Upper lobe of left lung (tissue), 6 donors: ENCODE measurements around the gene OR2H2. TPM values are rescaled to one million over a fixed set of nuclear protein-coding genes. Genes with fewer than 3 reads are reported as not detected.

ENCODE experiments used
- ATAC-seq, 2 donors: fragments of 200-7000 bp; cut with Tn5 transposase; one replicate each; pipeline ENCODE4 v1.9.1; 2022; ENCODE audit warnings: mild to moderate bottlenecking in 2 of 2, moderate library complexity in 2 of 2; ENCODE audit not compliant: low FRiP score in 2 of 2
- DNase-seq, 2 donors: peaks; one replicate each; pipeline ENCODE4 v3.0.0-alpha.2; 2019 to 2020
- H3K27ac ChIP-seq, 4 donors: fragments of 200-600 bp; sonication (generic); one replicate each; pipeline ENCODE4 v1.5.1; 2016 to 2019
- H3K27me3 ChIP-seq, 4 donors: fragments of 200-600 bp; sonication (generic); one replicate each; pipeline ENCODE4 v1.5.1; 2017 to 2019
- H3K36me3 ChIP-seq, 4 donors: fragments of 200-600 bp; sonication (generic); one replicate each; pipeline ENCODE4 v1.5.1; 2016 to 2019
- H3K4me1 ChIP-seq, 4 donors: fragments of 200-600 bp; sonication (generic); one replicate each; pipeline ENCODE4 v1.5.1; 2018 to 2019
- H3K4me3 ChIP-seq, 4 donors: fragments of 200-600 bp; sonication (generic); one replicate each; pipeline ENCODE4 v1.5.1; 2017 to 2019; ENCODE audit warnings: mild to moderate bottlenecking in 2 of 4, moderate library complexity in 1 of 4
- H3K9me3 ChIP-seq, 4 donors: fragments of 200-600 bp; sonication (generic); one replicate each; pipeline ENCODE4 v1.5.1; 2018 to 2019
- EP300 ChIP-seq, 4 donors: sonication (generic); formaldehyde crosslinking; IDR thresholded peaks; one replicate each; pipeline ENCODE4 v1.5.1; 2017; ENCODE audit warnings: antibody characterized with exemption in 4 of 4, control low read depth in 2 of 4
- POLR2A ChIP-seq, 4 donors: fragments of 450-650 bp; IDR thresholded peaks; one replicate each; pipeline ENCODE4 v1.5.1; 2016 to 2017; ENCODE audit warnings: antibody characterized with exemption in 4 of 4, mild to moderate bottlenecking in 2 of 4
- POLR2AphosphoS5 ChIP-seq, 2 donors: sonication (generic); formaldehyde crosslinking; IDR thresholded peaks; one replicate each; pipeline ENCODE4 v1.5.1; 2017; ENCODE audit warnings: antibody characterized with exemption in 2 of 2
- WGBS, 2 donors: methylation state at CpG; one replicate each; pipeline ENCODE4 v1.1.5; 2017 to 2018; 5-methylcytosine and 5-hydroxymethylcytosine counted together
- total RNA-seq, 6 donors: library from RNA; depleted of rRNA in 4 of 6; stranded (reverse); fragments of >200 nt in 4 of 6; gene quantifications; one replicate each; pipeline versions ENCODE4 v1.1.0 to v1.2.1, GENCODE V29; 2016 to 2021
- TF ChIP-seq, protein P1 (sequence below), 6 experiments: fragments of 450-650 bp in 4 of 6; fragments of 200-600 bp in 2 of 6; sonication (generic) in 2 of 6; IDR thresholded peaks; one replicate each; pipeline ENCODE4 v1.5.1; 2016 to 2019; ENCODE audit warnings: antibody characterized with exemption in 6 of 6
- donor health status: DM: no; HTN: no; CAD: no; lungs with moderate emphysema.
- donor health status: DM: no; HTN: yes; CAD: no; lungs with severe emphysema.

The OR2H2 gene
- total RNA-seq, 6 donors from 2014 or later, result not detected

DNA sequence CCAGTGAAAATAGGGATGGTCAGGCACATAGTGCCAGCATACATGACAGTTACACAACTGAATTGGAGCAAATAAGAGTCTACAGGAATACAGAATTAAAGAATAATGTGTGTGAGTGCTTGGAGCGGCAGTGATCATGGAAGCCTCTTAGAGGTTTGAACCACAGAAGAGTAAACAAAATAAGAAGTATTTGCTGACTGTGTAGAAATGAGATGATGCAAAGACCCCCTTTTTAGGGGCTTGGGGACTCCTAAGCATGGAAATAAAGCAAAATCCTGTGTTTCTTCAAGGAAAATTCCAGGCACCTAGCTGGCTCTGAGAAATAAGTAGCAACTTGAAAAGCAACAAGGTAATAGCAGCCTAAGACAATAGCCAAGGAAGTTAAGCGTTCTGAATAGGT, 6.8 kb downstream of the OR2H2 start:
- H3K27ac ChIP-seq, result no peak overlapping the region
- WGBS, 2 donors, result 70 to 81% methylated on average over 2 of the region's 2 CpGs
- no peak for DNase-seq
- no peaks in the 10 kb centered on the region for H3K36me3 ChIP-seq
- TF ChIP-seq, protein P1, sequence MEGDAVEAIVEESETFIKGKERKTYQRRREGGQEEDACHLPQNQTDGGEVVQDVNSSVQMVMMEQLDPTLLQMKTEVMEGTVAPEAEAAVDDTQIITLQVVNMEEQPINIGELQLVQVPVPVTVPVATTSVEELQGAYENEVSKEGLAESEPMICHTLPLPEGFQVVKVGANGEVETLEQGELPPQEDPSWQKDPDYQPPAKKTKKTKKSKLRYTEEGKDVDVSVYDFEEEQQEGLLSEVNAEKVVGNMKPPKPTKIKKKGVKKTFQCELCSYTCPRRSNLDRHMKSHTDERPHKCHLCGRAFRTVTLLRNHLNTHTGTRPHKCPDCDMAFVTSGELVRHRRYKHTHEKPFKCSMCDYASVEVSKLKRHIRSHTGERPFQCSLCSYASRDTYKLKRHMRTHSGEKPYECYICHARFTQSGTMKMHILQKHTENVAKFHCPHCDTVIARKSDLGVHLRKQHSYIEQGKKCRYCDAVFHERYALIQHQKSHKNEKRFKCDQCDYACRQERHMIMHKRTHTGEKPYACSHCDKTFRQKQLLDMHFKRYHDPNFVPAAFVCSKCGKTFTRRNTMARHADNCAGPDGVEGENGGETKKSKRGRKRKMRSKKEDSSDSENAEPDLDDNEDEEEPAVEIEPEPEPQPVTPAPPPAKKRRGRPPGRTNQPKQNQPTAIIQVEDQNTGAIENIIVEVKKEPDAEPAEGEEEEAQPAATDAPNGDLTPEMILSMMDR (IDR thresholded peaks at IDR 0.05), result no peak
- no peak for TF ChIP-seq EP300 (IDR thresholded peaks at IDR 0.05)
- no peak for TF ChIP-seq POLR2AphosphoS5 (IDR thresholded peaks at IDR 0.05)
- TF ChIP-seq POLR2A (IDR thresholded peaks at IDR 0.05), result no peak
- no peaks in the 10 kb centered on the region for H3K27me3 ChIP-seq
- no peaks in the 10 kb centered on the region for H3K4me1 ChIP-seq
- no peak for ATAC-seq
- H3K4me3 ChIP-seq, result no peak overlapping the region
- H3K9me3 ChIP-seq, result no peaks in the 10 kb centered on the region

DNA sequence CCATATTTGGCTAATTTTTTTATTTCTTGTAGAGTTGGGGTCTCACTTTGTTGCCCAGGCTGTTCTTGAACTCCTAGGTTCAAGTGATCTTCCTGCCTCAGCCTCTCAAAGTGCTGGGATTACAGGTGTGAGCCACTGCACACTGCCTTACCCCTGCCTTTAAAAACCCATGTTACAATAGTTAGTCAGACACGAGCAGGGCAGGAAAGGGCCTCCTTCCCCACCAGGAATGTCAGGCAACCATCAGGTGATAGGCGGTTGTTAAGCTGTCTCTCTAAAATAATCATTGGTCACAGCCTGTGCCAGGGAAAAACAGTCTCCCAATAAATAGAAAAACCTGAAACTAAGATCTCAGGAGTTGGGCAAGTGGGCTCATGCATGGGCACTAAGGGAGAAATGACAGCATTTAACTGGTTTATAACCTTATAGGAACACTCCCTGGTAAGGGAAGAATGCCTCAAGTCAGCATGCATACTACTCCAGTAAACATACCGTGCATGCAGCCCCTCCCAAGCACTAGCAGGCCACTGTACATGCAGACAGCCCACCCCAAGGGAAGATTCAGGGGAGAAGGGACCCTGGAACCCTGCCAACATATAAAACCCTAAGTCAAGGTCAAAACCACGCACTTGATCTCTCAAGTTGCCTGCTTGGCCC, 8.4 kb downstream of the OR2H2 start:
- no peak for ATAC-seq
- Histone ChIP-seq H3K9me3 (no peaks in the 10 kb centered on the region), H3K4me3 (no peak overlapping the region), H3K27ac (no peak overlapping the region), H3K36me3 (no peaks in the 10 kb centered on the region), H3K4me1 (no peaks in the 10 kb centered on the region), H3K27me3 (no peaks in the 10 kb centered on the region)
- no peak for DNase-seq
- TF ChIP-seq POLR2AphosphoS5 (IDR thresholded peaks at IDR 0.05), result no peak
- TF ChIP-seq EP300 (IDR thresholded peaks at IDR 0.05), result no peak
- TF ChIP-seq, protein P1 (IDR thresholded peaks at IDR 0.05), result no peak
- TF ChIP-seq POLR2A (IDR thresholded peaks at IDR 0.05), result no peak
- WGBS, 2 donors, result 21 to 27% methylated on average over 4 of the region's 4 CpGs

DNA sequence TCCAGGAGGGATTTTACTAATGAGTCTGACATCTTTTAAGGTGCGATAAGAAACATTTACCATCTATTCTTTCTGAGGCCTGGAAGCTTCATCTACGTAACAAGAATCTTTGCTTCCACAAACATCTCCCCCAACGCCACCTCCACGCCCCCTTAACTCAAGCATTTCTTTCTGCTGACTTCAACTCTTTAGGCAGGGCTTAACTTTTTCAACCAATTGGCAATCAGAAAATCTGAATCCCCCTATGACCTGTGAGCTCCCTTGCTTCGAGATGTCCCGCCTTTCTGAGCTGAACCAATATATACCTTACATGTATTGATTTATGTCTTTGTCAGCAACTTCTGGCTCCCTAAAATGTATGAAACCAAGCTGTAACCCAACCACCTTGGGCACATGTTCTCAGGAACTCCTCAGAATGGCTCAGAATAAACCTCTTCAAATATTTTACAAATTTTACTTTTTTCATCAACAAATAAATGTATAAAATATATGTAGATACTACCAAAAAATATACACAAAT, 11.5 kb downstream of the OR2H2 start:
- WGBS, 2 donors, result 87 to 88% methylated on average over 6 of the region's 6 CpGs
- H3K27ac ChIP-seq, result no peak overlapping the region
- TF ChIP-seq, protein P1 (IDR thresholded peaks at IDR 0.05), result no peak
- TF ChIP-seq POLR2A (IDR thresholded peaks at IDR 0.05) (no peak), POLR2AphosphoS5 (IDR thresholded peaks at IDR 0.05) (no peak), EP300 (IDR thresholded peaks at IDR 0.05) (no peak)
- H3K4me3 ChIP-seq, result no peak overlapping the region
- no peaks in the 10 kb centered on the region for H3K27me3 ChIP-seq
- no peaks in the 10 kb centered on the region for H3K9me3 ChIP-seq
- no peak for ATAC-seq
- peaks cover 0 to 4% (median 0%) of the 10 kb centered on the region in 4 donors for H3K36me3 ChIP-seq
- no peak for DNase-seq
- H3K4me1 ChIP-seq, result no peaks in the 10 kb centered on the region

DNA sequence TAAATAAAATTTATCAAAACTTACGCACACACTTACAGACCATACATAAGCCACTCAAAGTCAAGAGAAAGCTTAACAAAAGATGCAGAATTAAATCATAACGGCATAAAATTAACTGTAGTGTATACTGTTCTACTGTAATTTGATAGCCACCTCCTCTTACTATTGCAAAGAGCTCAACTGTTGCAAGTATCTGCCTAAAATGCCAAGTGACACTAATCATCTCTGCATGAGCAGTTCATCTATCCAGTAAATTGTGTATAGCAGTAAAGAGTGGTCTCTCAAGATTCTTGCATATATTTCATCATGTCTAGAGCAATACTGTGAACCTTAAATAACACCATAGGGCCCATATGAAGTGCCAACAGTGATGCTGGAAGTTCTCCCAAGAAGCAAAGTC, 12.3 kb downstream of the OR2H2 start:
- no peak for DNase-seq
- no peak for TF ChIP-seq POLR2A (IDR thresholded peaks at IDR 0.05)
- TF ChIP-seq, protein P1 (IDR thresholded peaks at IDR 0.05), result no peak
- no peak for TF ChIP-seq POLR2AphosphoS5 (IDR thresholded peaks at IDR 0.05)
- TF ChIP-seq EP300 (IDR thresholded peaks at IDR 0.05), result no peak
- Histone ChIP-seq H3K9me3 (no peaks in the 10 kb centered on the region), H3K27ac (no peak overlapping the region), H3K4me1 (no peaks in the 10 kb centered on the region), H3K36me3 (peaks cover 0 to 8% (median 1%) of the 10 kb centered on the region in 4 donors), H3K4me3 (no peak overlapping the region), H3K27me3 (no peaks in the 10 kb centered on the region)
- WGBS, 2 donors, result 70 to 80% methylated on average over 2 of the region's 2 CpGs
- ATAC-seq, result no peak
